A549 (cell line): ENCODE measurements around the gene FBXL20. TPM values are rescaled to one million over a fixed set of nuclear protein-coding genes. Genes with fewer than 3 reads are reported as not detected.
"Not testable (repeated sequence)": the region's sequence is repeated elsewhere in the genome, so short reads cannot be mapped to it uniquely, and the experiment has no call there.

Source experiments
- ATAC-seq, 2 experiments: fragments of 200-7000 bp in 1 of 2; fragments of >200 bp in 1 of 2; cut with Nextera tagmentation in 1 of 2; cut with Tn5 transposase in 1 of 2; 3 replicates each; pipeline versions ENCODE4 v1.8.0 to v1.9.1; 2018 to 2020; ENCODE audit warnings: mild to moderate bottlenecking in 1 of 2, moderate library complexity in 1 of 2
- CTCF ChIA-PET: fragments of 300-600 bp; sonication (Branson Sonifier 250); formaldehyde crosslinking; extraction: SDS; loops from one replicate; lab custom pipeline; 2021; ENCODE audit warnings: antibody characterized with exemption, inconsistent platforms; lab: Yijun Ruan, JAX
- POLR2A ChIA-PET: fragments of 350-600 bp; formaldehyde crosslinking; extraction: SDS; loops from one replicate; lab custom pipeline; 2021; ENCODE audit warnings: antibody characterized with exemption, inconsistent platforms; lab: Yijun Ruan, JAX
- DNase-seq, 2 experiments: peaks; one replicate each; pipeline versions ENCODE4 v3.0.0 to v3.0.0-alpha.2; 2011 to 2016; ENCODE audit warnings: low read depth in 1 of 2, low spot score in 1 of 2
- FAIRE-seq: peaks from 2 replicates; lab custom pipeline; 2011; peaks lifted over from hg19 to GRCh38; lab: Jason Lieb, UNC
- H3K27ac ChIP-seq, 2 experiments: fragments of >200 bp; sonication (Bioruptor Twin); formaldehyde crosslinking; 3 replicates each; pipeline ENCODE4 v1.5.1; 2016 to 2017
- H3K4me1 ChIP-seq: fragments of >200 bp; sonication (Bioruptor Twin); formaldehyde crosslinking; 3 replicates; pipeline ENCODE4 v1.6.1; 2016
- H3K4me2 ChIP-seq: fragments of >200 bp; sonication (Bioruptor Twin); formaldehyde crosslinking; 3 replicates; pipeline ENCODE4 v1.6.1; 2016
- H3K4me3 ChIP-seq: fragments of >200 bp; sonication (Bioruptor Twin); formaldehyde crosslinking; 3 replicates; pipeline ENCODE4 v1.5.1; 2016
- H3K9me3 ChIP-seq: fragments of >200 bp; sonication (Bioruptor Twin); formaldehyde crosslinking; 3 replicates; pipeline ENCODE4 v1.6.1; 2016
- BHLHE40 ChIP-seq: IDR thresholded peaks from 2 replicates; pipeline ENCODE4 v1.6.1; 2012; ENCODE audit warnings: low read depth, low read length, inconsistent platforms
- CBX2 ChIP-seq: fragments of 200-600 bp; sonication (generic); IDR thresholded peaks from 2 replicates; pipeline ENCODE4 v1.6.1; 2016; ENCODE audit warnings: low read depth, mild to moderate bottlenecking, borderline replicate concordance
- EHMT2 ChIP-seq: fragments of 200-600 bp; sonication (generic); IDR thresholded peaks from 2 replicates; pipeline ENCODE4 v1.6.1; 2016; ENCODE audit warnings: antibody characterized with exemption, low read depth, mild to moderate bottlenecking, moderate library complexity
- EP300 ChIP-seq, 2 experiments: fragments of >200 bp; sonication (Bioruptor Twin); formaldehyde crosslinking; IDR thresholded peaks; 2 replicates in 1 of 2; 3 replicates in 1 of 2; pipeline ENCODE4 v1.6.1; 2016 to 2017
- ESRRA ChIP-seq: fragments of 150-350 bp; IDR thresholded peaks from 2 replicates; pipeline ENCODE4 v1.6.1; 2014; ENCODE audit warnings: mild to moderate bottlenecking, low read length, borderline replicate concordance
- FOSL2 ChIP-seq, 2 experiments: fragments of 450-650 bp in 1 of 2; fragments of >200 bp in 1 of 2; sonication (Bioruptor Twin) in 1 of 2; formaldehyde crosslinking; IDR thresholded peaks; 2 replicates each; pipeline versions ENCODE4 v1.5.0 to v1.6.1; 2016 to 2020; ENCODE audit warnings: mild to moderate bottlenecking in 1 of 2, moderate library complexity in 1 of 2
- FOXS1 ChIP-seq: fragments of 250-450 bp; sonication (Bioruptor Pico); IDR thresholded peaks from 2 replicates; pipeline ENCODE4 v1.5.0; 2020; ENCODE audit warnings: mild to moderate bottlenecking, moderate library complexity
- HOXB5 ChIP-seq: fragments of 250-450 bp; sonication (Bioruptor Pico); IDR thresholded peaks from 2 replicates; pipeline ENCODE4 v1.5.0; 2020; ENCODE audit warnings: mild to moderate bottlenecking, moderate library complexity
- MAFK ChIP-seq: fragments of 450-650 bp; IDR thresholded peaks from 2 replicates; pipeline ENCODE4 v1.6.1; 2014; ENCODE audit not compliant: partially characterized antibody
- MAZ ChIP-seq: fragments of 150-350 bp; IDR thresholded peaks from 2 replicates; pipeline ENCODE4 v1.6.1; 2014; ENCODE audit warnings: antibody characterized with exemption, low read depth, low read length, borderline replicate concordance
- MYC ChIP-seq: IDR thresholded peaks from 2 replicates; pipeline ENCODE4 v1.6.1; 2012; ENCODE audit warnings: mild to moderate bottlenecking, inconsistent platforms, low read length, improper control_type of control experiment, borderline replicate concordance
- NFE2L2 ChIP-seq: fragments of 150-350 bp; conservative IDR thresholded peaks from 2 replicates; pipeline ENCODE4 v1.6.1; 2014; ENCODE audit warnings: low read length
- NR3C1 ChIP-seq: fragments of >200 bp; sonication (Bioruptor Twin); formaldehyde crosslinking; IDR thresholded peaks from 3 replicates; pipeline ENCODE4 v1.6.1; 2017
- RFX5 ChIP-seq: fragments of 450-650 bp; IDR thresholded peaks from 2 replicates; pipeline ENCODE4 v1.7.1; 2014; ENCODE audit warnings: antibody characterized with exemption, mild to moderate bottlenecking, moderate library complexity
- TFCP2L1 ChIP-seq: fragments of 250-450 bp; sonication (Bioruptor Pico); IDR thresholded peaks from 2 replicates; pipeline ENCODE4 v1.5.0; 2021; ENCODE audit warnings: mild to moderate bottlenecking
- TP53 ChIP-seq: fragments of 250-450 bp; sonication (Bioruptor Pico); IDR thresholded peaks from 2 replicates; pipeline ENCODE4 v1.5.0; 2021; ENCODE audit warnings: mild to moderate bottlenecking, moderate library complexity
- ZNF302 ChIP-seq: fragments of 250-450 bp; sonication (Bioruptor Pico); IDR thresholded peaks from 2 replicates; pipeline ENCODE4 v1.9.0; 2021; ENCODE audit warnings: inconsistent platforms, mild to moderate bottlenecking, moderate library complexity
- ZSCAN20 ChIP-seq: fragments of 250-450 bp; sonication (Bioruptor Pico); IDR thresholded peaks from 2 replicates; pipeline ENCODE4 v1.8.0; 2022; ENCODE audit warnings: mild to moderate bottlenecking, moderate library complexity
- WGBS: methylation state at CpG from one replicate; pipeline ENCODE4 v1.1.6; 2017; ENCODE audit errors: missing lambda C conversion rate; 5-methylcytosine and 5-hydroxymethylcytosine counted together
- polyA plus RNA-seq, 4 experiments: library from polyadenylated mRNA; depleted of rRNA in 3 of 4; stranded (reverse); fragments of >200 nt; fragmentation: RNase III in 1 of 4; extraction: RNeasy Plus Mini Kit Qiagen cat#74134 plus additional on column Dnase treatment in 1 of 4; gene quantifications; 2 replicates in 3 of 4; 3 replicates in 1 of 4; pipeline ENCODE4 v1.2.3, GENCODE V29; 2011 to 2017
- TF ChIP-seq, protein P1 (sequence below): fragments of >200 bp; sonication (Bioruptor Twin); formaldehyde crosslinking; IDR thresholded peaks from 2 replicates; pipeline ENCODE4 v1.6.1; 2016
- TF ChIP-seq, protein P2 (sequence below): fragments of 250-450 bp; sonication (Bioruptor Pico); IDR thresholded peaks from 2 replicates; pipeline ENCODE4 v1.5.0; 2021; ENCODE audit warnings: mild to moderate bottlenecking, moderate library complexity, borderline replicate concordance
- TF ChIP-seq, protein P3 (sequence below): fragments of >200 bp; sonication (Bioruptor Twin); formaldehyde crosslinking; IDR thresholded peaks from 3 replicates; pipeline ENCODE4 v1.6.1; 2016
- TF ChIP-seq, protein P4 (sequence below): IDR thresholded peaks from 2 replicates; pipeline ENCODE4 v1.6.1; 2012
- TF ChIP-seq, protein P5 (sequence below): IDR thresholded peaks from 2 replicates; pipeline ENCODE4 v1.6.1; 2012; ENCODE audit warnings: low read depth, borderline replicate concordance
- TF ChIP-seq, protein P6 (sequence below): fragments of 250-450 bp; sonication (Bioruptor Pico); IDR thresholded peaks from 2 replicates; pipeline ENCODE4 v1.5.0; 2020; ENCODE audit warnings: low read depth, mild to moderate bottlenecking, moderate library complexity

Gene FBXL20
- polyA plus RNA-seq, 2 of the 4 experiments (the other 2 are of a cell fraction) = 5.7 to 6.7 TPM

DNA sequence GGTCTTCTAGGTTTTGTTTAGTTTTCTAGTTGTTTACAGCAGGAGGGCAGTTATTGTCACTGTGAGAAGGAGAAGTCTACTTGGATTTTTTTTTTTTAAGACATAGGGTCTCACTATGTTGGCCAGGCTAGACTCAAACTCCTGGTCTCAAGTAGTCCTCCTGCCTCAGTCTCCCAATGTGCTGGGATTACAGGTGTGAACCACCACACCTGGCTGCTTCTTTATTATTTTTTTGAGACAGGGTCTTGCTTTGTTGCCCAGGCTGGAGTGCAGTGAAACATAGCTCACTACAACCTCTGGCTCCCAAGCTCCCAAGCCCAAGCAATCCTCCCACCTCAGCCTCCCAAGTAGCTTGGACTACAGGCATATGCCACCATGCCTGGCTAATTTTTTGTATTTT is 107.4 kb downstream of the FBXL20 start:
- no peak overlapping the region for H3K27ac ChIP-seq
- H3K4me1 ChIP-seq = no peaks in the 10 kb centered on the region
- H3K4me2 ChIP-seq = no peak overlapping the region
- ChIA-PET POLR2A (no interaction called here), CTCF (no interaction called here)
- FAIRE-seq (no peak), DNase-seq (no peak), ATAC-seq (no peak)
- TF ChIP-seq CBX2 (no peak), MAFK (no peak), FOXS1 (CRISPR knock-in tag) (no peak), EHMT2 (no peak), TP53 (CRISPR knock-in tag) (no peak)
- TF ChIP-seq, protein P1, sequence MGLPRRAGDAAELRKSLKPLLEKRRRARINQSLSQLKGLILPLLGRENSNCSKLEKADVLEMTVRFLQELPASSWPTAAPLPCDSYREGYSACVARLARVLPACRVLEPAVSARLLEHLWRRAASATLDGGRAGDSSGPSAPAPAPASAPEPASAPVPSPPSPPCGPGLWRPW = no peak
- TF ChIP-seq, protein P2, sequence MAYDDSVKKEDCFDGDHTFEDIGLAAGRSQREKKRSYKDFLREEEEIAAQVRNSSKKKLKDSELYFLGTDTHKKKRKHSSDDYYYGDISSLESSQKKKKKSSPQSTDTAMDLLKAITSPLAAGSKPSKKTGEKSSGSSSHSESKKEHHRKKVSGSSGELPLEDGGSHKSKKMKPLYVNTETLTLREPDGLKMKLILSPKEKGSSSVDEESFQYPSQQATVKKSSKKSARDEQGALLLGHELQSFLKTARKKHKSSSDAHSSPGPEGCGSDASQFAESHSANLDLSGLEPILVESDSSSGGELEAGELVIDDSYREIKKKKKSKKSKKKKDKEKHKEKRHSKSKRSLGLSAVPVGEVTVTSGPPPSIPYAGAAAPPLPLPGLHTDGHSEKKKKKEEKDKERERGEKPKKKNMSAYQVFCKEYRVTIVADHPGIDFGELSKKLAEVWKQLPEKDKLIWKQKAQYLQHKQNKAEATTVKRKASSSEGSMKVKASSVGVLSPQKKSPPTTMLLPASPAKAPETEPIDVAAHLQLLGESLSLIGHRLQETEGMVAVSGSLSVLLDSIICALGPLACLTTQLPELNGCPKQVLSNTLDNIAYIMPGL (CRISPR knock-in tag) = no peak
- TF ChIP-seq, protein P3, sequence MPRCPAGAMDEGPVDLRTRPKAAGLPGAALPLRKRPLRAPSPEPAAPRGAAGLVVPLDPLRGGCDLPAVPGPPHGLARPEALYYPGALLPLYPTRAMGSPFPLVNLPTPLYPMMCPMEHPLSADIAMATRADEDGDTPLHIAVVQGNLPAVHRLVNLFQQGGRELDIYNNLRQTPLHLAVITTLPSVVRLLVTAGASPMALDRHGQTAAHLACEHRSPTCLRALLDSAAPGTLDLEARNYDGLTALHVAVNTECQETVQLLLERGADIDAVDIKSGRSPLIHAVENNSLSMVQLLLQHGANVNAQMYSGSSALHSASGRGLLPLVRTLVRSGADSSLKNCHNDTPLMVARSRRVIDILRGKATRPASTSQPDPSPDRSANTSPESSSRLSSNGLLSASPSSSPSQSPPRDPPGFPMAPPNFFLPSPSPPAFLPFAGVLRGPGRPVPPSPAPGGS = no peak
- H3K9me3 ChIP-seq = no peaks in the 10 kb centered on the region
- H3K4me3 ChIP-seq = no peak overlapping the region

DNA sequence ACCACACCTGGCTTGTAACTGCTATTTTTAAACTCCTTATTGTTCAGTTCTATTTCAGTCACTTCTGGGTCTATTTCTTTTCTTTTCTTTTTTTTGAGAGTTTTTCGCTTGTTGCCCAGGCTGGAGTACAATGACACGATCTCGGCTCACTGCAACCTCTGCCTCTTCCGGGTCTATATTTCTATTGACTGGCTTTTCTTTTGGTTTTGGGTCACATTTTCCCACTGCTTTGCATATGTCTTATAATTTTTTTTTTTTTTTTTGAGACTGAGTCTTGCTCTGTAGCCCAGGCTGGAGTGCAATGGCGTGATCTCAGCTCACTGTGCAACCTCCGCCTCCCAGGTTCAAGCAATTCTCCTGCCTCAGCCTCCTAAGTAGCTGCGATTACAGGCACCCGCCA is 108.9 kb downstream of the FBXL20 start:
- H3K4me1 ChIP-seq, ATAC-seq, DNase-seq, H3K9me3 ChIP-seq, FAIRE-seq, H3K4me3 ChIP-seq, H3K4me2 ChIP-seq, H3K27ac ChIP-seq: not testable (repeated sequence)
- ChIA-PET POLR2A (interaction anchor here (0.7 kb wide), 1 partner anchor 170 kb away, joined by 3 read pairs; no protein-coding TSS in a partner anchor), CTCF (interaction anchor here (0.6 to 1.0 kb wide), 3 partner anchors 9 to 82 kb away, joined by 3 to 5 read pairs (median 4); no protein-coding TSS in a partner anchor)
- WGBS = 97% methylated on average over 8 of the region's 8 CpGs

DNA sequence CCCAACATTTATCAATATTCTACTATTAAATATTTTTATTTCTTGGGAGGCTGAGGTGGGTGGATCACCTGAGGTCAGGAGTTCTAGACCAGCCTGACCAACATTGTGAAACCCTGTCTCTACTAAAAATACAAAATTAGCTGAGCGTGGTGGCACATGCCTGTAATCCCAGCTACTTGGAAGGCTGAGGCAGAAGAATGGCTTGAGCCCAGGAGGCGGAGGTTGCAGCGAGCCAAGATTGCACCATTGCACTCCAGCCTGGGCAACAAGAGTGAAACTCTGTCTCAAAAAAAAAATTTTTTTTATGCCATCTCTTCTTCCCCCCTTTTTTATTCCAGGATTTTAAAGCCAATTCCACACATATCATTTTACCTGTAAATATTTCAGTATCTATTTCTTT is 114.9 kb downstream of the FBXL20 start:
- CTCF ChIA-PET, H3K4me3 ChIP-seq, H3K4me2 ChIP-seq, H3K27ac ChIP-seq, POLR2A ChIA-PET, FAIRE-seq, DNase-seq, ATAC-seq, H3K9me3 ChIP-seq, H3K4me1 ChIP-seq: not testable (repeated sequence)
- 95% methylated on average over 3 of the region's 3 CpGs for WGBS

DNA sequence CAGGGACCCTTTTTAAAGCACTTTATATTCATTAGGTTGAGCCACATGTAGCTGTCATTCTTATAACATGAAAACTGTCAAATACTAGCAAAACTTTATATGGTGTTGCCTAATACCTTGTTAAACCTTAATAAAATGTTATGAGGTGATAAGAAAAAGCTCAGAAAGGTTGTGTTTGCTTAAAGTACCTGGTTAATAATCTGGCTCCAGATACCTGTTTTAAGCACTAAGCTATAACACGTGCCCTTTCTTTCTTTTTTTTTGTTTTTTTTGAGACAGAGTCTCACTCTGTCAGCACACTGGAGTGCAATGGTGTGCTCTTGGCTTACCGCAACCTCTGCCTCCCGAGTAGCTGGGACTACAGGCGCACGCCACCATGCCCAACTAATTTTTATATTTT is 116.7 kb downstream of the FBXL20 start:
- WGBS = 93% methylated on average over 5 of the region's 5 CpGs
- H3K4me3 ChIP-seq = no peak overlapping the region
- no peak overlapping the region for H3K27ac ChIP-seq
- peaks cover 7% of the 10 kb centered on the region; the same call in 2 of the 3 replicates for H3K4me1 ChIP-seq
- TF ChIP-seq ZNF302 (CRISPR knock-in tag) (no peak), RFX5 (no peak), MYC (no peak), ZSCAN20 (no peak), NFE2L2 (no peak), TP53 (CRISPR knock-in tag) (no peak), HOXB5 (CRISPR knock-in tag) (no peak), EP300 (IDR thresholded peaks at IDR 0.05) (no peak), FOSL2 (IDR thresholded peaks at IDR 0.05) (no peak), FOSL2 (CRISPR knock-in tag; IDR thresholded peaks at IDR 0.05) (no peak), TFCP2L1 (no peak), MAZ (no peak), NR3C1 (no peak), BHLHE40 (no peak), ESRRA (no peak)
- TF ChIP-seq, protein P2 (CRISPR knock-in tag) = no peak
- TF ChIP-seq, protein P4, sequence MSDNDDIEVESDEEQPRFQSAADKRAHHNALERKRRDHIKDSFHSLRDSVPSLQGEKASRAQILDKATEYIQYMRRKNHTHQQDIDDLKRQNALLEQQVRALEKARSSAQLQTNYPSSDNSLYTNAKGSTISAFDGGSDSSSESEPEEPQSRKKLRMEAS = no peak
- TF ChIP-seq, protein P5, sequence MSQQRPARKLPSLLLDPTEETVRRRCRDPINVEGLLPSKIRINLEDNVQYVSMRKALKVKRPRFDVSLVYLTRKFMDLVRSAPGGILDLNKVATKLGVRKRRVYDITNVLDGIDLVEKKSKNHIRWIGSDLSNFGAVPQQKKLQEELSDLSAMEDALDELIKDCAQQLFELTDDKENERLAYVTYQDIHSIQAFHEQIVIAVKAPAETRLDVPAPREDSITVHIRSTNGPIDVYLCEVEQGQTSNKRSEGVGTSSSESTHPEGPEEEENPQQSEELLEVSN = no peak
- TF ChIP-seq, protein P6, sequence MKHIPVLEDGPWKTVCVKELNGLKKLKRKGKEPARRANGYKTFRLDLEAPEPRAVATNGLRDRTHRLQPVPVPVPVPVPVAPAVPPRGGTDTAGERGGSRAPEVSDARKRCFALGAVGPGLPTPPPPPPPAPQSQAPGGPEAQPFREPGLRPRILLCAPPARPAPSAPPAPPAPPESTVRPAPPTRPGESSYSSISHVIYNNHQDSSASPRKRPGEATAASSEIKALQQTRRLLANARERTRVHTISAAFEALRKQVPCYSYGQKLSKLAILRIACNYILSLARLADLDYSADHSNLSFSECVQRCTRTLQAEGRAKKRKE = no peak
- TF ChIP-seq, all 56 proteins: peak for 0
- POLR2A ChIA-PET = no interaction called here
- FAIRE-seq = no peak
- Histone ChIP-seq H3K9me3 (no peaks in the 10 kb centered on the region), H3K4me2 (no peak overlapping the region)
- CTCF ChIA-PET = interaction anchor here (0.6 to 2.6 kb wide), 6 partner anchors 10 to 77 kb away, joined by 3 to 7 read pairs (median 4); no protein-coding TSS in a partner anchor
- no peak for ATAC-seq
- DNase-seq = no peak
